Measurements from ENCODE around the gene MUC4.

DNA sequence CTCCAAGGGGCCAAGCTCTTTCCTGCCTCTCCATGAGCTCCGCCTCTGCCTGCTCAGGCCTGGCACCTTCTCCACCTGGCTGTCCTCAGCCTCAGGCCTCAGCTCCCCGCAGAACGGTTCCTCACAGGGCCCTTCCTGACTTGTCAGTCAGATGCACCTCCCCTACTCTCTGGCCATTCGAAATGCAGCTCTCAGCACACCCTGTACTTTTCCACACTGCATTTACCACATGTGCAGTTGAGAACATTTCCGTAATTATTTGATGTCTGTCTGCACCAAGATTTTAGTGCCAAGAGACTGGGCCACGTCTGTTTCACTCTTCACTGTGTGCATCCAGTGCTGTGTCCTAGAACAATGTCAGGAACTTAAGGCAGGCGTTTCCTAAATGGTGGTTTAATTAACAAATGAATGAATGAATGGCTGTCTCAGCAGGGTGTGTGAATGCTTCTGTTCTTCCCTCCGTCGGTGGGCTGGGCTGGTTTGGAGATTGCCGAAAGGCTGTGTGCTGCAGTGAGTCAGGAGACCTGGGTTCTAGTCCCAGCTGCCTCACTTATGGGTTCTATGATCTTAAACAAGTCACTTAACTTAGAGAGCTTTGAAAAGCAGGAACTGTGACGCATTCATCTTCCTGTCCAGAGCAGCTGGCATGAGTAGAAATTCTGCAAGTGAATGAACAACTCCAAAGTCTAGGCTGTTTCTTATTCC, 5.4 kb downstream of the MUC4 start:
- TF ChIP-seq, protein P1, sequence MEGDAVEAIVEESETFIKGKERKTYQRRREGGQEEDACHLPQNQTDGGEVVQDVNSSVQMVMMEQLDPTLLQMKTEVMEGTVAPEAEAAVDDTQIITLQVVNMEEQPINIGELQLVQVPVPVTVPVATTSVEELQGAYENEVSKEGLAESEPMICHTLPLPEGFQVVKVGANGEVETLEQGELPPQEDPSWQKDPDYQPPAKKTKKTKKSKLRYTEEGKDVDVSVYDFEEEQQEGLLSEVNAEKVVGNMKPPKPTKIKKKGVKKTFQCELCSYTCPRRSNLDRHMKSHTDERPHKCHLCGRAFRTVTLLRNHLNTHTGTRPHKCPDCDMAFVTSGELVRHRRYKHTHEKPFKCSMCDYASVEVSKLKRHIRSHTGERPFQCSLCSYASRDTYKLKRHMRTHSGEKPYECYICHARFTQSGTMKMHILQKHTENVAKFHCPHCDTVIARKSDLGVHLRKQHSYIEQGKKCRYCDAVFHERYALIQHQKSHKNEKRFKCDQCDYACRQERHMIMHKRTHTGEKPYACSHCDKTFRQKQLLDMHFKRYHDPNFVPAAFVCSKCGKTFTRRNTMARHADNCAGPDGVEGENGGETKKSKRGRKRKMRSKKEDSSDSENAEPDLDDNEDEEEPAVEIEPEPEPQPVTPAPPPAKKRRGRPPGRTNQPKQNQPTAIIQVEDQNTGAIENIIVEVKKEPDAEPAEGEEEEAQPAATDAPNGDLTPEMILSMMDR (IDR thresholded peaks at IDR 0.05): no peak
- TF ChIP-seq ZFX (IDR thresholded peaks at IDR 0.05; ENCODE audit: borderline replicate concordance): no peak
